NCI-H1417 treated with DMSO at 0.1 percent for 48 hours (cell line): ENCODE results near the gene ADRA1B.

Source experiments
- DNase-seq: peaks from one replicate; lab custom pipeline; 2025; lab: John Stamatoyannopoulos, UW

Gene ADRA1B

DNA sequence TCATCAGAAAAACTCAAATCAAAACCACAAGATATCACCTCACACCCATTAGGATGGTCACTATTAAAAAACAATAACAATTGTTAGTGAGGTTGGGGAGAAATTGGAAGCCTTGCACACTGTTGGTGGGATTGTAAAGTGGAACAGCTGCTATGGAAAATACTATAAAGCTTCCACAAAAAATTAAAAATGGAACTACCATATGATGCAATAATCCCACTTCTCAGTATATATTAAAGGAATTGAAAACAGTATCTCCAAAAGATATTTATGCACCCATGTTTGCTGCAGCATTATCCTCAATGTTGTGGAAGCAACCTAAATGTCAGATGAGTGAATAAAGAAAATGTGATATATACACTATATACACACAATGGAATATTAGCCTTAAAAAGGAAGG is 14.5 kb upstream of the ADRA1B start:
- DNase-seq = no peak

DNA sequence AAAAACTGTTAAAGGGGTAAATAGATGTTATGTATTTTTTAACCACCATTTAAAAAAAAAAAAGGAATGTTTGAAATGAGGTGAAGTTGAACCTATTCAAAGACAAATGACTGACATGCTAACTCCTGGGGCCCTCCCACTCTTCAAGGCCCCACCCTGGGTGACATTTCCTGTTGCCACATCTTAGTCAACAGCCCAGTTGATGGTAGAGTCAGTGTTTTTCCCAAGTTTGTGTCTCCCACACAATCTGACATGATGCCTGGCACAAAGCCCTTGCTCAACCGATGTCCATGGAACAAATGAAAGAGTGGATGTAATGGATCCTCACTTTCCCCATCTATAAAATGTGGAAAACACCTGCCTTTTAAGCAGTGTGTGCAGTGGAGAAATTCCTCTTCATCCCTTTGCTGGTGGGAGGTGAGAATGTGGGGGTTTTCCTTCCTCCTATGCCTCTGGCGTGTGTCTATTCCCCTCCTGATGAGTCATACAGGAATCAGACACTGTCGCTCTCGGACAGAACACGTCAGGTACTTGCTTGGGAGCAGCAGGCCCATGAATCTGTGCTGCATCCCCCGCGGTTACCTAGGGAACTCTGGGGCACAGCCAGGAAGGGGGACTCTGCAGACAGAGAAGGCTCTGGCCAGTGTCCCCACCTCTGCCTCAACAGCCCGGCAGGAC is 13.7 kb upstream of the ADRA1B start:
- DNase-seq = no peak

DNA sequence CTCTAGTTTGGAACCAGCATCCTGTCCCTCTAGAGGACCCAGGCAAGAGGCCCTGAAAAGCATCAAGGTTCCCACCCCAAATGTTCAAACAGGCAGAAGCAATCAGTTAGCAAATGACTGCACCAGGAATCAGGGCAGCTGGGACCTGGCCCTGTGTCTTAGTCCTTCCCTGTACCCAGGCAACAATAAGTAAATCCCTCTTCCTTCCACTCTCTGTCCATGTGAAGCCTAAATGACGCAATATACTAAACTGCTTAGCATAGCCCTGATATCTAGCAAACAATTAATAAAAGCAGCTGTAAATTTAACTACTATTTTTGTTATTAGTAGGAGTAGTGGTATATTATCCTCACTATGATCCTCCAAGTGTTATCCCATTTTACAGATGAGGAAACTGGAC is 13.2 kb upstream of the ADRA1B start:
- DNase-seq = no peak

DNA sequence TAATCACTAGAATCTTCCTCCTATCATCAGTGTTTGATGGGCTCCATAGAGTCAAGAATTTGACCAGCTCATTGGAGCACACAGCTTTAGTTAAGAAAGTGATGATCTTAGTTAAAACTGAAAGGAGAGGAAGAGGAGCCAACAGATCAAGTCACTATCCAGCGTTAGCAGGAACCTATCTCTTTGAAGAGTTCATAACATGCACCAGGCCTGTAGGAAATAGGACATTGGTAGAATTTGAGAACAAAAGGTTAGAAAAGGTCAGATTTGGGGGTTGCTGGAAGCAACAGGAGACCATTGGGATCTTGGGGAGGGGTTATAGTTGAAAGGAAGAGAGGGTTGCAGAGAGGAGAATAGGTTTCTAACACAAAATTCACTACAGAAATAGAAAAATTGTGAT is 11.4 kb upstream of the ADRA1B start:
- DNase-seq = no peak

DNA sequence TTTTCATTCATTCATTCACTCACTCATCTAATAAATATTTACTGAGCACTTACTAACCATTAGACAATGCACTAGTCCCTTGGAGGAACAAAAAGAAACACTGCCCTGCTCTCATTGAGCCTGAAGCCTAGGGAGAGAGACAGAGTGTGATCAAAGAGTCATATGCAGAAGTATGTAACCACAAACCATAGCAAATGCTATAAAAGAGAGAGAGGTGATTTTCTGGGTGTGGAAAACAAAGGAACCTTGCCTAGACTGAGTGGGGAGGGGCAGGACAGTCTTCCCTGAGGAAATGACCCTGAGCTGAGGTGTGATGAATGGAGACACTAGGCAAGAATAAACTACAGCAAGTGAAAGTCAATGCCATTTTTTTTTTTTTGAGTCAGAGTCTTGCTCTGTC is 10.8 kb upstream of the ADRA1B start:
- DNase-seq = no peak

DNA sequence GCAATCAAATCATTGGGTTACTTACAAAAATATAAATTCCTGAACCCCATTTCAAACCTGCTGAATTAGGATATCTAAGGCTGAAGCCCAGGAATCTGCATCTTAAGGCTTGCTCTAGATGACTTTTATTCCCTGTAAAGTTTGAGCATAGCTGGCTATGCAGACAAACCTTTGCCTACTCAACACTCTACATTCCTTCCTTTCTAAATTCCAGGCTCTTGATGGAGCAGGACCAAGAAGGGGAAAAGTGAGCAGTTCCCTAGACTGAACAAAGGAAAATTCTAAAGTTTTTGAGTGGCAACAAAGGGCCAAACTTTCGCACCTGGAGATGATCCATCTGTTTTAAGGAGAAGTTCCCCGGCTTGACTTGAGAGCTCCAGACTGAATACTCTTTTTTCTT is 9.8 kb upstream of the ADRA1B start:
- DNase-seq = no peak

DNA sequence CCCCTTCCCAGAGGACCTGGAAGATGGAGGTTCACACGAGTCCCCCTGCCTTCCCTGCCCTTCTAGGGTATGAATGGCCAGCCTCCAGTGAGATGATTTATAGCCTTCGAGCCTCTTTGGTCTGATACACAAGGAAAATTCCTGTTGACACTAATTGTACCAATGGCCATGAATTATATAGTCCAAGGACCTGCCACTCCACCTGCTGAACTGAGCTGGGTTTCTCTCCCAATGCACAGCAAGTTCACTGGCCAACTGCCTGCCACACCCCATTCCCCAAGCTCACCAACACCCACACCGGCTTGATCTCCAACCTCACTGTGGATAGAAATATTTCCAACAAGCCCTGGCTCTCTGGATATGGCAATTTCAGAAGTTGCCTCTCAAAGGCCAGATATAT is 9.3 kb upstream of the ADRA1B start:
- no peak for DNase-seq

DNA sequence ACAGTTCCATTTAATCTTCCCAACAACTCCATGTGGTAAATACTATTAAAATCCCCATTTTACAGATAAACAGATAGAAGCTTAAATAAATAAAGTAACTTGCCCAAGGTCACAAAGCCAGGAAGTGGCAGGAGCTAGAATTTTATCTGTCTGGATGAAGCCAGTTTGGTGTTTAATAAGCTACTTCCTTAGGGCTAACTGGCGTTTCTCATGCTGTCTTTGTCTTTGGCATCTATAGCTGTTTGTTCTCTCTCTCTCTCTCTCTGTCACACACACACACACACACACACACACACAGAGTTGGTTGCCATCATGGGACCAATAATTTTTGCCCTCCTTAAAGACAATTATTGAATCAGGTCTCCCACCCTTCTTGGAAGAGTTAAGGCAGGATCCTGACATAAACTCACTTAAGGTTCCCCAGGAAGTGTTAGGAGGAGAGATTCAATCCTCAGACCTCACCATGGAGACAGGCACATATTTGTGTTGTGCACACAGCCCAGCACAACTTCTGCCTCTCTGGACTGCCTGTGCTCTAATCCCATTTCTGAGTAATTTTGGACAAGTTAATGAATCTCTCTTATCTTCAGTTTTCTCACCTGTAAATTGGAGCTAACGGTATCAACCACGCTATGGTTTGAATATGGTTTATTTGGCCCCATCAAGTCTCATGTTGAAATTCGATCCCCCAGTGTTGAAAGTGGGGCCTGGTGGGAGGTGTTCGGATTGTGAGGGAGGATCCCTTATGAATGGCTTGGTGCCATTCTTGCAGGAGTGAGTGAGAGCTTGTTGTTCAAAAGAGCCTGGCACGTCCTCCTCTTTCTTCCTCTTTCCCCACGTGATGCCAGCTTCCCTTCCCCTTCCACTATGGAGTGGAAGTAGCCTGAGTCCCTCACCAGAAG is 8.3 kb upstream of the ADRA1B start:
- no peak for DNase-seq

DNA sequence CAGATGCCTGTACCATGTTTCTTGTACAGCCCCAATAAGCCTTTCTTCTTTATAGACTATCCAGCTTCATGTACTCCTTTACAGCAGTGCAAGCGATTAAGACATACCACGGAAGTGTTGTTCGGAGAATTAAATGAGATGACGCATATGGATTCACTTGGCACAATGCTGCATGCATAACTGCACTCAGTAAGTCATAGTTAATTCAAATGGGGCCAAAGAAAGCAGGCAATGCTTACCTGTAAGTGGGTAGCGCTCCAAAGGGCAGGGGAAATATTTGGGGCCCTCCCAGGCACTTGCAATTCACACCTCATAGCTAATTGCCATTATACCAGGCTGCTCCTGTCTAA is 7.7 kb upstream of the ADRA1B start:
- DNase-seq = no peak

DNA sequence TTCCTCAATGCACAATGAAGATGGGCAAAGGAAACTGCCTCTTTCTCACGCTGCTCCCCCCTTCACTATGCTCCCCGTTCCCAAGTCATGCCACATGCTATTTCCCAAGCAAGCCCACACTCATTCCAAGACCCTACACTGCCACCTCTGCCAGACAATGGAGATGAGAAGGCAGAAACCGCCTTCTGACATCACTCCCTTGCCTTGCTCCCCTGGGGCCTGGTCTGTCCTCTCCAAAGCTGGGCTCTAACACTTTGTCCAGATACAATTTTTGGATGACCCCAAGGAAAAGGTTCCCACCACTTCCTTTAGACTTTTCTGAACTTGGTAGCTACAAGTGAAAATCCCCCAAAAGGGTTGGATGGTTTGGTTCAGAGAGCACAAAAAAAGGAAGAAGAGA is 7.2 kb upstream of the ADRA1B start:
- DNase-seq = no peak

DNA sequence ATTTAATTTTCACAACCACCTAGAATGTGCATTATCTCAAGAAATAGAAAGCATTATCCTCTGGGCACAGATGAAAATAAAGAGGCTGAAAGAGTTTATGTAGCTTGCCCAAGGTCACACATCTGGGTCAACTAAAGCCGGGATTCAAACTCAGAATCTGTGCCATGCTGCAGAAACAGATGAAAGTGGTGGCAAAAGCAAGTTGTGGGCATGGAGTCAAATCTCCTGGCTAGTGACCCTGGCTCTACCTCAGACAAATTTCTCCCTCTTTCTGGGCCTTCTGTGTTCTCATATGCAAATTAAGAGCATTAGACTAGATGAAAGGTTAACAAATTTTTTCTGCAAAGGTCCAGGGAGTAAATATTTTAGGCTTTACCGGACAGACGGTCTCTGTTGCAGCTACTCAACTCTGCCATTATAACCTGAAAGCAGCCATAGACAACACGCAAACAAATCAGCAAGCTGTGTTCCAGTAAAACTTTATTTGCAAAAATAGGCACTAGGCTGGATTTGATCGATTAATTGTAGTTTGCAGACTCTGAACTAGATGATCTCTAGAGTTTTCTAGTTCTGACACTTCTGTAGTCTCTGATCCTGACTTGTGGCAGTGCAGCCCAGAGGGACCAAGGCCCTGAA is 6.0 kb upstream of the ADRA1B start:
- DNase-seq = no peak

DNA sequence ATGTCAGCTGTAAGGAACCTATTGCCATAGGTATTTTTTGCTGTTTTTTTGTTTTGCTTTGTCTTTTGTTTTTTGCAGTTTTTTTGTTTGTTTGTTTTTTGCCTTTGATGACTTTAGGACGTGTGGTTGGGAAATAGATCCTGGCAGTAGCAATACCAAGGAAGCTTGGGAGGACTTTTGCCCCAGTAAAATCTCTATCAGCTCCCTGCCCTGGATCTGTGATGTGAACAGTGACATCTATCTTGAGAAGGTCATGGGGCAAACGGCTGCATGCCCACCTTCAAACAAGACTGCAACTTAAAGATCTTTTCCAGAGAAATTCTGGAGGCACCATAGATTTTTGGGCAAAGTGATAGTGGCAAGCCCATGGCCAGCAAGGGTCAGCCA is 5.4 kb upstream of the ADRA1B start:
- DNase-seq = no peak

DNA sequence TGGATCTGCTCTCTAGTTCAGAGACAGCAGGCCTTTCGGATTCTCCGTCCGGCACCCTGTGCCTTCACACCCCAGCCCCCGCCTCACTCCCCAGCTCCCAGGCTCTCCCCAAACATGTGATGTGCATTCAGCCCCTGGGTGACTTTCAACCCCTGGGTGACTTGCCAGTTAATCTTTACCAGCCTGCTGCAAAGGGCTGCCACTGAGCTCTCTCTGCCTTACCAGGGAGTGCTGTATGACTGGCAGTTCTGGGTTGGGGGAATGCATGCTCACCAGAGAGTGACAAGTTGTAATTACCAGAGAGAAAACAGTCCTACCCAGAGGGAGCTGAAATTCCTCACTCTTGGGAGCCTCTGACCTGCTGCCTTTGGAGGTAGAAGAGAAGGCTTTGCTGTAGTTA is 4.9 kb upstream of the ADRA1B start:
- DNase-seq = no peak

DNA sequence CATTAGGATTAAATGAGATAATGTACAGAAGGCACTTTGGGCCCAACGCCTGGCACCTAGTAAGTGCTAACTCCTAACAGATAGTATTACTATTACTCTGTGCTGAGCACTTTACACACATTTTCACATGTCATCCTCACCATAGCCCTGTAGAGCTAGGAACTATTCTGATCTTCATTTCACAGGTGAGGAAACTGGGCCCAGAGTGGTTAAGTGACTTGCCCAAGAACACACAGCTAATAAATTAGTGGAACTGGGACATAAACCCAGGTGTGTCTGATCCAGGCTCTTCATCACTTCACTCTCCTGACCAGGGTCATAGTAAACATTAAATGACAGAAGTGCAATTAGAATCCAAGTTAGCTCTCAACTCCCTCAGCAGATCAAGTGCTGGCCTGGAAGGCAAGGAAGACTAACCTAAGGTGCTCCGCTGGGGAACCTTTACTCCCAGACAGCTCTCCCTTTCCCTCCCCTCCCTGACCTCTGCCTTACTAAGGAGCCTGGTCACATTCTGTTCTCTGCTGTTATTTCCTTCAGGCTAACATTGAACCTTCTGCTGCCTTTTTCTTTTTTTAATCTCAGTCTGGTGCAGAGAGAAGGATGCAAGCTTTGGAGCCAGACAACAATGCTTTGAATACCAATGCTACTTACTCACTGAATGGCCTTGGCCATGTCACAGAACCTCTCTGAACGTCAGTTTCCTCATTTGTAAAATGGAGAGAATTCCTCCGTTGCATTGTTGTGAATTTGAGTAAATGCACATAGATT is 4.1 kb upstream of the ADRA1B start:
- DNase-seq = no peak

DNA sequence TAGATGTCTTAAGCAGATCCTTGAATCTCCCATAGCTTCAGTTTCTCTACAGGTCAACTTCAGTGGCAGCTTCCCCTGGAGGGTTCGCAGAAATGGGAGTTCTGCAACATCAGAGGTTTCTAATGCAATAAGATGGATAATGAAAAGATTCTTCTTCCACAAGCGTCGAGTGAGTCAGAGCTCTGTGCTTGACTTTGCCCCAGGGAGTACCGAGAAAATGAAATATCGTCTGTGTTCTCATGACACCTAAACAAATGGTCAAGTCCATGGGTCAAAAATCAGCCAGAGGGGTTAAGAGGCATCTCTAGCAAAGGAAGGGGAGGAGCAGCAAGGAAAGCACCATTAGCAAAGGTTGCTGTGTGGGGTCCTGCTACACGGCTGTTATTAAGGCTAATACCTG is 3.2 kb upstream of the ADRA1B start:
- DNase-seq = no peak

DNA sequence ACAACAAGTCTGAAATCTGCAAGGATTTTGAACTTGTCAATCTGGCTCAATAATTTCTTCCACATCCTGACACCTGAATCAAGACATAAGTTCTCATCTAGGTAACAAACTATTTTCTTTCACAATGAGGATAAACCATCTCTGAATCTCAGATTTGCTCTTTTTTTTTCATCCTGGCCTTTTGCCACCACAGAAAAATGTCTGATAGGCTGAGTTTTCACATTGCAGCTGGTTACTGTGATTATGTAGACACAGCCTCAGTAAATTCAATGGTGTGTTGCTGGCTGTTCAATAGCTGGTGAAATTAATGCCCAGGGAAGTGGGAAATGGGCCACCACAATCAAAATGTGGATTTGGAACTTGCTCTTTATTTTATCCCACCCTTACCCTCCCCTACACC is 2.8 kb upstream of the ADRA1B start:
- no peak for DNase-seq

DNA sequence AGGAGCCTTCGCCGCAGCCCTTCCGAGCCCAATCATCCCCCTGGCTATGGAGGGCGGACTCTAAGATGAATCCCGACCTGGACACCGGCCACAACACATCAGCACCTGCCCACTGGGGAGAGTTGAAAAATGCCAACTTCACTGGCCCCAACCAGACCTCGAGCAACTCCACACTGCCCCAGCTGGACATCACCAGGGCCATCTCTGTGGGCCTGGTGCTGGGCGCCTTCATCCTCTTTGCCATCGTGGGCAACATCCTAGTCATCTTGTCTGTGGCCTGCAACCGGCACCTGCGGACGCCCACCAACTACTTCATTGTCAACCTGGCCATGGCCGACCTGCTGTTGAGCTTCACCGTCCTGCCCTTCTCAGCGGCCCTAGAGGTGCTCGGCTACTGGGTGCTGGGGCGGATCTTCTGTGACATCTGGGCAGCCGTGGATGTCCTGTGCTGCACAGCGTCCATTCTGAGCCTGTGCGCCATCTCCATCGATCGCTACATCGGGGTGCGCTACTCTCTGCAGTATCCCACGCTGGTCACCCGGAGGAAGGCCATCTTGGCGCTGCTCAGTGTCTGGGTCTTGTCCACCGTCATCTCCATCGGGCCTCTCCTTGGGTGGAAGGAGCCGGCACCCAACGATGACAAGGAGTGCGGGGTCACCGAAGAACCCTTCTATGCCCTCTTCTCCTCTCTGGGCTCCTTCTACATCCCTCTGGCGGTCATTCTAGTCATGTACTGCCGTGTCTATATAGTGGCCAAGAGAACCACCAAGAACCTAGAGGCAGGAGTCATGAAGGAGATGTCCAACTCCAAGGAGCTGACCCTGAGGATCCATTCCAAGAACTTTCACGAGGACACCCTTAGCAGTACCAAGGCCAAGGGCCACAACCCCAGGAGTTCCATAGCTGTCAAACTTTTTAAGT is 819 bp downstream of the ADRA1B start:
- no peak for DNase-seq

DNA sequence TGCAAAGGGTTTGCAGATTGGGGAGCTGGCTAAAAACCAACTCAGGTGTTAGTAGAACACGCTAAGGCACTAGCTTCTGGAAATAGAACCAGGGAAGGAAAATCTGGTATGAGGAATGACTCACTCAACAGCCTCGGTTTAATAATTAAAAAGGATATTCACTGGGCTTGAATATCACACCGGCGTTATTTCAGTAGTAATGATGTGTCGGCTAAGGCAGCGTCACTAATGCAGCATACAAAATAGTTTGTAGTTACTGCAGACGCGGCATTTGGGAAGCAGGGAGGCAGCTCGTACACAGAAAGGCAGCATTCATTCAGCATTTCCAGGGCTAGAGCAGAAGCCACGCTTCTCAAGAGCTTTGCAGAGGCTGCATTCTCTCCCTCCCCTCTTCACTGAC is 1.7 kb downstream of the ADRA1B start:
- no peak for DNase-seq

DNA sequence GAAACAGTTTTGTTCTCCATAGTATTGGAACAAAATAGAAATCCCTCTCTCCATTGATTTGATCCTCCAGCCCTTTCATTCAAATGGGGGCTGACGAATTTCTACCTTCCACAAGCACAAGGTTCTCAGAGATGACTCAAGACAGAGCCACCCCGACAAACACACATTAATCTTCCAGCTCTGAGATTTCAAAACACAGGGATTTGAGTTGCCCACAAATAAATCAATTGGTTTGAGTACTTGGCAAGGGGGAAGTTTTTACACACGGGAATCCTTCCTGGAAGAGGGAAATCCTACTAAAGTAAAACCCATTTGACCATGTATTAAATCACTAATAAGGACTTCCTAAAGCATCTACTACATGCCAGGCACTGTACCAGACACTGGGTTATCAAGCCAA is 5.4 kb downstream of the ADRA1B start:
- DNase-seq = no peak

DNA sequence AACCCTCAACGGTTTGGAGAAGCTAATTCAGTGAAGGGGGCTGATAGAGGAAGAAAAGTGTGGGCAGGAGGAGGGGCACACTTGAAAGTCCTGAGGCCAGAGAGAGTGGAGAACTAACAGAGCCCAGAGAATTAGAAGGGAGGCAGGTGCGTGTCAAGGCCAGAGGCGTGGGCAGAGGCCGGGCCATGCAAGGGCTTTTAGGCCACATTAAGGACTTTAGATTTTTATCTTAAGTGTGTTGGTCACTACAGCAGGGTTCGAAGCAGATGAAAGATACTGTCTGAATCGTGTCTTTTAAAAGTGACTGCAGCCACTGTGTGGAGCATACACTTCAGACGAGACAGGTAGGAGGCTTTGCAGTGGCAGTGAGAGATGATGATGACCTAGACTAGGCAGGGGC is 6.7 kb downstream of the ADRA1B start:
- no peak for DNase-seq

DNA sequence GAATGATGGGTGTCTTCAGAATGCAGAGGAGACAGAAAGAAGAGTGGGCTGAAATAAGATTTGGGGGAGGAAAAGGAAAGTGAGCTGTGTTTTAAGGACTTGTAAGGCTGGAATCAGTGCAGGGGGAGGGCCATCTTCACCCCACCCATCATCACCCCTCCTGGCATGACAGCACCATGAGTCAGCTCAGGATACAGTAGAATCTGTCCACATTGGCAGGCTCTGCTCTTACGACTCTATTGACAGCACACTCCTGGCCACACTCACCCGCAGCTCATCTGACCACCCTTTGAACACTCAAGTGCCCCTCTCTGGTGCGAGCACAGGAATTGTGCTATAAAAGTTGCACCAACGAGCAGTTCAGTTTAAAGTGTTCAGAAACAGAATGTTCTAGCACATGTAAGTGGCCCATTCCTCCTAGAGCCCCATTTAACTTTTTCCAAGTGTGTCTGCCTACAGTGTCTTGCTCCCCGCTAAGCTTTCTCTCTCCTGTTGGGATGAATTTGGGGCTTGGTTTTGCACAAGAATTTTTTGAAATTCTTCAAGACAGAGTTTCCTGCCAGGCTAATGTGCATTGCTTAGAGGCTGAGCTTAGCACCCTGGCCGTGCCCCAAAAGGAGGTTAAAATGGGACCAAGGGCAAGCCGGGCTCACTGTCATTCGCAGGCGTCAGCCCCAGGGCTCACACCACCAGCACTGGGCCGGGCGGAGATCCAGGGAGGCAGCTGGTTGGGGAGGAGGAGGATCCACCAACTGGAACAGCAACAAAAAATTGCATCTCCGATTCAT is 12.0 kb downstream of the ADRA1B start:
- no peak for DNase-seq
